Keratinocyte (primary cell): Measurements from ENCODE around the gene KRT3. TPM values are rescaled to one million over a fixed set of nuclear protein-coding genes. Genes with fewer than 3 reads are reported as not detected.

Source experiments
- DNase-seq: peaks from one replicate; pipeline ENCODE4 v3.0.0-alpha.2; 2011; ENCODE audit warnings: low read depth, missing footprints, low spot score
- FAIRE-seq: peaks from 2 replicates; lab custom pipeline; 2011; peaks lifted over from hg19 to GRCh38; lab: Jason Lieb, UNC
- H2AFZ ChIP-seq: 2 replicates; pipeline ENCODE4 v1.6.0; 2012; ENCODE audit warnings: low read length, control low read depth, inconsistent platforms; ENCODE audit not compliant: control insufficient read depth
- H3K27ac ChIP-seq: 2 replicates; pipeline ENCODE4 v1.5.1; 2011; ENCODE audit warnings: low read length; ENCODE audit not compliant: control insufficient read depth, insufficient read depth
- H3K27me3 ChIP-seq: 3 replicates; pipeline ENCODE4 v1.6.0; 2011; ENCODE audit warnings: low read length; ENCODE audit not compliant: control insufficient read depth, insufficient read depth; ENCODE audit errors: extremely low read depth
- H3K36me3 ChIP-seq, 2 experiments: 2 replicates in 1 of 2; 3 replicates in 1 of 2; pipeline ENCODE4 v1.5.1; 2011; ENCODE audit warnings: low read length in 2 of 2, mild to moderate bottlenecking in 1 of 2; ENCODE audit not compliant: control insufficient read depth in 2 of 2, insufficient read depth in 2 of 2; ENCODE audit errors: extremely low read depth in 1 of 2
- H3K4me1 ChIP-seq: 3 replicates; pipeline ENCODE4 v1.5.1; 2011; ENCODE audit warnings: low read length; ENCODE audit not compliant: control insufficient read depth, insufficient read depth; ENCODE audit errors: extremely low read depth
- H3K4me2 ChIP-seq: 3 replicates; pipeline ENCODE4 v1.6.0; 2011; ENCODE audit warnings: low read depth, low read length; ENCODE audit not compliant: control insufficient read depth, insufficient read depth; ENCODE audit errors: extremely low read depth
- H3K4me3 ChIP-seq, 3 experiments: fragments of 200-600 bp in 1 of 3; sonication (generic) in 1 of 3; 2 replicates in 2 of 3; 3 replicates in 1 of 3; pipeline ENCODE4 v1.5.1; 2011 to 2016; ENCODE audit warnings: low read length in 3 of 3, mild to moderate bottlenecking in 3 of 3, control low read depth in 2 of 3, inconsistent platforms in 1 of 3, low read depth in 1 of 3, mixed read lengths in 1 of 3, mixed run types in 1 of 3, moderate library complexity in 1 of 3; ENCODE audit not compliant: control insufficient read depth in 2 of 3, insufficient read depth in 2 of 3; ENCODE audit errors: extremely low read depth in 1 of 3
- H3K79me2 ChIP-seq: 2 replicates; pipeline ENCODE4 v1.6.0; 2012; ENCODE audit warnings: low read length; ENCODE audit not compliant: control insufficient read depth, insufficient read depth
- H3K9ac ChIP-seq: 3 replicates; pipeline ENCODE4 v1.6.0; 2011; ENCODE audit warnings: low read length; ENCODE audit not compliant: control insufficient read depth, insufficient read depth; ENCODE audit errors: extremely low read depth
- H3K9me1 ChIP-seq: 3 replicates; pipeline ENCODE4 v1.6.0; 2011; ENCODE audit warnings: low read length; ENCODE audit not compliant: control insufficient read depth, insufficient read depth; ENCODE audit errors: extremely low read depth
- H3K9me3 ChIP-seq: 2 replicates; pipeline ENCODE4 v1.5.1; 2012; ENCODE audit warnings: low read depth, low read length; ENCODE audit not compliant: control insufficient read depth
- H4K20me1 ChIP-seq: 3 replicates; pipeline ENCODE4 v1.6.0; 2011; ENCODE audit warnings: low read length; ENCODE audit not compliant: control insufficient read depth, insufficient read depth; ENCODE audit errors: extremely low read depth
- CTCF ChIP-seq, 3 experiments: IDR thresholded peaks in 1 of 3; conservative IDR thresholded peaks in 1 of 3; optimal IDR thresholded peaks in 1 of 3; 2 replicates in 2 of 3; 3 replicates in 1 of 3; pipeline versions ENCODE3 to v1.5.1; 2011; ENCODE audit warnings: low read length in 3 of 3, mild to moderate bottlenecking in 3 of 3, moderate library complexity in 2 of 3, control low read depth in 1 of 3, inconsistent platforms in 1 of 3; ENCODE audit not compliant: insufficient read depth in 2 of 3; ENCODE audit errors: extremely low read depth in 1 of 3
- EZH2 ChIP-seq: IDR thresholded peaks from one replicate; pipeline ENCODE4 v1.6.1; 2012; ENCODE audit warnings: inconsistent platforms, mild to moderate bottlenecking, low read length, moderate library complexity
- dilution Hi-C: fragments of 300-500 bp; cut with MboI; formaldehyde crosslinking; loops from one replicate; pipeline ENCODE4 v1.7.0; 2020; ENCODE audit warnings: low sequenced_read_pairs; ENCODE audit not compliant: extremely low pct_ligation_motif_present
- polyA plus RNA-seq, 5 experiments: library from polyadenylated mRNA; depleted of rRNA in 3 of 5; stranded (reverse) in 3 of 5; stranded (forward) in 1 of 5; unstranded in 1 of 5; fragments of >200 nt; gene quantifications; 1 replicate in 1 of 5; 2 replicates in 3 of 5; 3 replicates in 1 of 5; pipeline versions ENCODE4 v1.2.1 to v1.2.3, GENCODE V29; 2011 to 2012; ENCODE audit warnings: missing spikeins in 2 of 5, low read depth in 1 of 5, low replicate concordance in 1 of 5

Gene KRT3
- polyA plus RNA-seq, 1 donor (not counting 4 experiments of a cell fraction or from before 2014, with no cell fraction given) = 0.29 TPM

DNA sequence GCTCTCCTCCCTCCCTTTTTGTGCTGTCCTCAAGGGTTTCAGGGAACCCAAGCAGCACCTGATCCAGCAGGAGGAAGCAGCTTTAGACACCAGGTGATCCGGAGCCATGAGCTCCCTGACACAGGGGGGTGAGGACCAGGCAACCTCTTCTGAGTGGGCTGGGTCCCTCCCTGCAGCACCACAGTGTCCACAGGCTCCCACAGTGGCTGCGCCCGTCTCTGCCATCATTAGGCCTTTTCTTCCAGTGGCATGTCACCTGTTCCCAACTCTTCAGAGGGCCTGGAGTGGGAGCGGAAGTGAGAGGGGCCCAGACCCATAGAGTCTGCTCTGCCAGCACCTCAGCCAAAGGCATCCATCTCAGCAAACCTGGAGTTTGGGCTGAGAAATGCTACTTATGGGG is 18.4 kb downstream of the KRT3 start:
- H3K9ac ChIP-seq = no peak overlapping the region
- H3K4me1 ChIP-seq = no peaks in the 10 kb centered on the region
- H3K36me3 ChIP-seq = no peaks in the 10 kb centered on the region
- no peaks in the 10 kb centered on the region for H3K9me3 ChIP-seq
- no peak overlapping the region for H3K4me2 ChIP-seq
- no peak overlapping the region for H3K27ac ChIP-seq
- no peak overlapping the region for H3K4me3 ChIP-seq
- H2AFZ ChIP-seq = no peak overlapping the region
- peaks cover 53% of the 10 kb centered on the region for H3K27me3 ChIP-seq
- TF ChIP-seq CTCF (optimal IDR thresholded peaks at IDR 0.05 in 1 of 3, IDR thresholded peaks at IDR 0.05 in 1 of 3, conservative IDR thresholded peaks at IDR 0.05 in 1 of 3; ENCODE audit: extremely low read depth in 1 of 3, insufficient read depth in 2 of 3, low read length in 3 of 3) = no peak
- TF ChIP-seq EZH2 = no peak
- H4K20me1 ChIP-seq = no peaks in the 10 kb centered on the region
- no peaks in the 10 kb centered on the region for H3K79me2 ChIP-seq
- FAIRE-seq (no peak), DNase-seq (no peak)
- dilution Hi-C loops = no loop called here
- H3K9me1 ChIP-seq = no peaks in the 10 kb centered on the region

GRCh38 chr12:52776913-52777395 is 19.0 kb downstream of the KRT3 start, which contains the start of gene KRT76:
TSS of gene KRT76 (minus strand) at chr12:52777345. CDS start at chr12:52777291, 54 bp downstream.
- Histone ChIP-seq H3K4me3 (no peak within 1 kb of the TSS), H3K4me1 (no peaks in the 10 kb centered on the region), H3K27ac (no peak within 1 kb of the TSS), H3K9me3 (no peaks in the 10 kb centered on the region), H3K9ac (no peak within 1 kb of the TSS), H3K9me1 (no peaks in the 10 kb centered on the region), H3K27me3 (peaks cover 60% of the 10 kb centered on the region), H3K4me2 (no peak within 1 kb of the TSS), H3K36me3 (no peaks in the 10 kb centered on the region), H3K79me2 (no peaks in the 10 kb centered on the region), H2AFZ (no peak within 1 kb of the TSS), H4K20me1 (no peaks in the 10 kb centered on the region)
- FAIRE-seq (no peak), DNase-seq (no peak)
- no peak for TF ChIP-seq EZH2
- TF ChIP-seq CTCF (optimal IDR thresholded peaks at IDR 0.05 in 1 of 3, IDR thresholded peaks at IDR 0.05 in 1 of 3, conservative IDR thresholded peaks at IDR 0.05 in 1 of 3; ENCODE audit: extremely low read depth in 1 of 3, insufficient read depth in 2 of 3, low read length in 3 of 3) = no peak
- dilution Hi-C loops = no loop called here
